Astrocyte (in vitro differentiated cells and primary cell): ENCODE measurements around the gene PTRH1.

Experiments used
- EZH2 ChIP-seq: IDR thresholded peaks from 2 replicates; pipeline ENCODE4 v1.6.1; 2012; ENCODE audit warnings: mild to moderate bottlenecking, low read length, inconsistent platforms; ENCODE audit not compliant: insufficient read depth
- TF ChIP-seq, protein P1 (sequence below): IDR thresholded peaks from 2 replicates; pipeline ENCODE4 v1.5.1; 2011; ENCODE audit warnings: low read depth, mild to moderate bottlenecking, inconsistent platforms, low read length, moderate library complexity; ENCODE audit not compliant: insufficient read depth

DNA sequence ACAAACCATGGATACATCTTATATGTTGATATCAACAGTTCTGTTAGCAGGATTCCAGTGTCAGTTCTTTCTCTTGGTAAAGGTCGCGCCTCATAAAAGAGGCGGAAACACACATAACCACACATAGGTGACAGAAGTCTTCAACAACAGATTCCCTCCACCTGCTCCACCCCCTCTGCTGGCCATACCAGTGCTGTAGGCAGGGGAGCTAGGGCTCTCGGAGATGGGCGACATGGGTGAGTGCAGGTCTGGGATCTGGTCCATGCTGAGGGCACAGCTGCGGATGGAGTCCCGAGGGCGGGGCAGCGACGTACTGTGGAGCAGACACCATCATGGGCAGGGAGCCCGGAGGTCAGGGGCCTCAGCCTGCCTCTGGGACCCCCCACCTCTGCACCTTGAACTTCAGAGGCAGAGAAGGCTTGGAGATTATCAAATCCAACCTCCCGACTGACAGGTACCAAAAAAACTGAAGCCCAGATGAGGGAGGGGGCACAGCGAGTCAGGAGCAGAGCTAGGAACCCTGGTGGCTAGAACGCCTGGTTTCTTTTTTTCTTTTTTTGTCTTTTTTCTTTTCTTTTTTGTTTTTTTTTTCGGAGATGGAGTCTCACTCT is 31.6 kb upstream of the PTRH1 start:
- TF ChIP-seq, protein P1, sequence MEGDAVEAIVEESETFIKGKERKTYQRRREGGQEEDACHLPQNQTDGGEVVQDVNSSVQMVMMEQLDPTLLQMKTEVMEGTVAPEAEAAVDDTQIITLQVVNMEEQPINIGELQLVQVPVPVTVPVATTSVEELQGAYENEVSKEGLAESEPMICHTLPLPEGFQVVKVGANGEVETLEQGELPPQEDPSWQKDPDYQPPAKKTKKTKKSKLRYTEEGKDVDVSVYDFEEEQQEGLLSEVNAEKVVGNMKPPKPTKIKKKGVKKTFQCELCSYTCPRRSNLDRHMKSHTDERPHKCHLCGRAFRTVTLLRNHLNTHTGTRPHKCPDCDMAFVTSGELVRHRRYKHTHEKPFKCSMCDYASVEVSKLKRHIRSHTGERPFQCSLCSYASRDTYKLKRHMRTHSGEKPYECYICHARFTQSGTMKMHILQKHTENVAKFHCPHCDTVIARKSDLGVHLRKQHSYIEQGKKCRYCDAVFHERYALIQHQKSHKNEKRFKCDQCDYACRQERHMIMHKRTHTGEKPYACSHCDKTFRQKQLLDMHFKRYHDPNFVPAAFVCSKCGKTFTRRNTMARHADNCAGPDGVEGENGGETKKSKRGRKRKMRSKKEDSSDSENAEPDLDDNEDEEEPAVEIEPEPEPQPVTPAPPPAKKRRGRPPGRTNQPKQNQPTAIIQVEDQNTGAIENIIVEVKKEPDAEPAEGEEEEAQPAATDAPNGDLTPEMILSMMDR = no peak
- no peak for TF ChIP-seq EZH2
